ENCODE data around the gene L1CAM. TPM values are rescaled to one million over a fixed set of nuclear protein-coding genes. Genes with fewer than 3 reads are reported as not detected.

The L1CAM gene
- total RNA-seq, 1 donor from 2014 or later = 0.49 TPM

GRCh38 chrX:153861151-153861550 lies 24.8 kb downstream of the L1CAM start:
- peaks cover 32% of the 10 kb centered on the region for H3K9me3 Mint-ChIP-seq
- peaks cover 13% of the 10 kb centered on the region for H3K4me1 Mint-ChIP-seq
- H2AFZ ChIP-seq (replicated peaks) = no peak overlapping the region
- H3K4me3 ChIP-seq = no peak overlapping the region
- H3K27me3 ChIP-seq = peaks cover 7% of the 10 kb centered on the region
- no peaks in the 10 kb centered on the region for H3F3A ChIP-seq (ENCODE audit: low read depth)
- H4K20me1 ChIP-seq (ENCODE audit: low read depth) = no peaks in the 10 kb centered on the region
- no peaks in the 10 kb centered on the region for H3K9me3 ChIP-seq (ENCODE audit: low read depth)
- no peak overlapping the region for H3K9ac ChIP-seq
- no peak overlapping the region for H3K27ac Mint-ChIP-seq
- H3K27ac ChIP-seq = no peak overlapping the region
- no peak for DNase-seq (ENCODE audit: low spot score)
- H3K4me3 Mint-ChIP-seq = no peak overlapping the region
- peaks cover 2% of the 10 kb centered on the region for H3K36me3 Mint-ChIP-seq
- no peaks in the 10 kb centered on the region for H3K79me2 ChIP-seq (ENCODE audit: low read depth)
- no peak overlapping the region for H3K4me2 ChIP-seq
- peaks cover 9% of the 10 kb centered on the region for H3K27me3 Mint-ChIP-seq (ENCODE audit: insufficient read depth, low read depth)
- TF ChIP-seq EZH2 (IDR thresholded peaks at IDR 0.05) (no peak), CTCF (IDR thresholded peaks at IDR 0.05) (no peak), EZH2phosphoT487 (IDR thresholded peaks at IDR 0.05) (no peak)
- H3K4me1 ChIP-seq = peaks cover 6% of the 10 kb centered on the region
- no peaks in the 10 kb centered on the region for H3K36me3 ChIP-seq

GRCh38 chrX:153857348-153857903 lies 28.5 kb downstream of the L1CAM start:
- no peaks in the 10 kb centered on the region for H3K79me2 ChIP-seq (ENCODE audit: low read depth)
- Mint-ChIP-seq H3K27me3 (ENCODE audit: insufficient read depth, low read depth) (peaks cover 5% of the 10 kb centered on the region), H3K4me3 (no peak overlapping the region), H3K27ac (no peak overlapping the region), H3K9me3 (peaks cover 27% of the 10 kb centered on the region), H3K36me3 (no peaks in the 10 kb centered on the region), H3K4me1 (peaks cover 6% of the 10 kb centered on the region)
- peaks cover 11% of the 10 kb centered on the region for H3K27me3 ChIP-seq
- no peak overlapping the region for H3K27ac ChIP-seq
- H3K36me3 ChIP-seq = no peaks in the 10 kb centered on the region
- H3K9ac ChIP-seq = no peak overlapping the region
- H3K4me3 ChIP-seq = no peak overlapping the region
- H3F3A ChIP-seq (ENCODE audit: low read depth) = no peaks in the 10 kb centered on the region
- no peaks in the 10 kb centered on the region for H4K20me1 ChIP-seq (ENCODE audit: low read depth)
- H3K4me2 ChIP-seq = no peak overlapping the region
- H3K4me1 ChIP-seq = no peaks in the 10 kb centered on the region
- no peaks in the 10 kb centered on the region for H3K9me3 ChIP-seq (ENCODE audit: low read depth)
- DNase-seq (ENCODE audit: low spot score) = no peak
- TF ChIP-seq EZH2 (IDR thresholded peaks at IDR 0.05) = no peak
- no peak for TF ChIP-seq EZH2phosphoT487 (IDR thresholded peaks at IDR 0.05)
- no peak for TF ChIP-seq CTCF (IDR thresholded peaks at IDR 0.05)
- H2AFZ ChIP-seq (replicated peaks) = no peak overlapping the region

- no peak for DNase-seq (ENCODE audit: low spot score)
- peaks cover 3% of the 10 kb centered on the region for H3K27me3 Mint-ChIP-seq (ENCODE audit: insufficient read depth, low read depth)
- Histone ChIP-seq H4K20me1 (ENCODE audit: low read depth) (no peaks in the 10 kb centered on the region), H3K27ac (no peak overlapping the region), H3K27me3 (peaks cover 36% of the 10 kb centered on the region), H3F3A (ENCODE audit: low read depth) (no peaks in the 10 kb centered on the region), H3K4me1 (no peaks in the 10 kb centered on the region), H3K79me2 (ENCODE audit: low read depth) (no peaks in the 10 kb centered on the region), H3K4me2 (no peak overlapping the region), H2AFZ (replicated peaks) (no peak overlapping the region), H3K36me3 (no peaks in the 10 kb centered on the region), H3K9ac (no peak overlapping the region), H3K4me3 (no peak overlapping the region), H3K9me3 (ENCODE audit: low read depth) (no peaks in the 10 kb centered on the region)
- H3K27ac Mint-ChIP-seq = no peak overlapping the region
- no peak overlapping the region for H3K4me3 Mint-ChIP-seq
- H3K36me3 Mint-ChIP-seq = no peaks in the 10 kb centered on the region
- H3K4me1 Mint-ChIP-seq = no peaks in the 10 kb centered on the region
- H3K9me3 Mint-ChIP-seq = peaks cover 22% of the 10 kb centered on the region
- peak; percentile 4 for TF ChIP-seq CTCF (IDR thresholded peaks at IDR 0.05)
- TF ChIP-seq EZH2phosphoT487 (IDR thresholded peaks at IDR 0.05) = no peak
Measured at GRCh38 chrX:153854702-153855101, 31.3 kb downstream of the L1CAM start.

Measured in neural progenitor cell (in vitro differentiated cells).